ENCODE data around the gene PLA2G4E. TPM values are rescaled to one million over a fixed set of nuclear protein-coding genes. Genes with fewer than 3 reads are reported as not detected.

The PLA2G4E gene
- total RNA-seq, 2 donors from 2014 or later = 0.11 TPM; not detected in 1

DNA sequence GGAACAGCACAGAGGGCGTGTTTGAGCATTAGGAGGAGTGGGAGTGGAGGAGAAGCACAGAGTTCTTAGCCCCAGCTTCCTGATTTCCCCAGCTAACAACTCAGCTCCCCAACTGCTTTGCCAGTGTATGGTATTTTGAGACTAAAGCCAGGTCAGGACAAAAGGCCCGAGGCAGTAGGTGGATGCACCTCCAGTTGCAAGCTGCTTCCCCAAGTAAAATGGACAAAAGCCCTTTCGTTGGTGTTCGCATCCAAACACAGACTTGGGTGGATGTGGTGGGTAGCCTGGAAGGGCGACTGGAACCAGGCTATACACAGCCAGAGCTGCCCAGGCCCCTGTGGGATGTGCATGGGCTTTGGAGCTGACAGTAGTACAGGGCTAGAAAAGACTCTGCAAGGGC is 36.2 kb downstream of the PLA2G4E start:
- Histone ChIP-seq H3K27ac (no peak overlapping the region), H3K36me3 (no peaks in the 10 kb centered on the region), H3K9me3 (no peaks in the 10 kb centered on the region), H3K4me3 (no peak overlapping the region), H3K27me3 (no peaks in the 10 kb centered on the region), H3K4me1 (peaks cover 0 to 27% of the 10 kb centered on the region in 2 donors)
- TF ChIP-seq, protein P1, sequence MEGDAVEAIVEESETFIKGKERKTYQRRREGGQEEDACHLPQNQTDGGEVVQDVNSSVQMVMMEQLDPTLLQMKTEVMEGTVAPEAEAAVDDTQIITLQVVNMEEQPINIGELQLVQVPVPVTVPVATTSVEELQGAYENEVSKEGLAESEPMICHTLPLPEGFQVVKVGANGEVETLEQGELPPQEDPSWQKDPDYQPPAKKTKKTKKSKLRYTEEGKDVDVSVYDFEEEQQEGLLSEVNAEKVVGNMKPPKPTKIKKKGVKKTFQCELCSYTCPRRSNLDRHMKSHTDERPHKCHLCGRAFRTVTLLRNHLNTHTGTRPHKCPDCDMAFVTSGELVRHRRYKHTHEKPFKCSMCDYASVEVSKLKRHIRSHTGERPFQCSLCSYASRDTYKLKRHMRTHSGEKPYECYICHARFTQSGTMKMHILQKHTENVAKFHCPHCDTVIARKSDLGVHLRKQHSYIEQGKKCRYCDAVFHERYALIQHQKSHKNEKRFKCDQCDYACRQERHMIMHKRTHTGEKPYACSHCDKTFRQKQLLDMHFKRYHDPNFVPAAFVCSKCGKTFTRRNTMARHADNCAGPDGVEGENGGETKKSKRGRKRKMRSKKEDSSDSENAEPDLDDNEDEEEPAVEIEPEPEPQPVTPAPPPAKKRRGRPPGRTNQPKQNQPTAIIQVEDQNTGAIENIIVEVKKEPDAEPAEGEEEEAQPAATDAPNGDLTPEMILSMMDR (IDR thresholded peaks at IDR 0.05) = no peak
- DNase-seq (ENCODE audit: low spot score) = no peak

DNA sequence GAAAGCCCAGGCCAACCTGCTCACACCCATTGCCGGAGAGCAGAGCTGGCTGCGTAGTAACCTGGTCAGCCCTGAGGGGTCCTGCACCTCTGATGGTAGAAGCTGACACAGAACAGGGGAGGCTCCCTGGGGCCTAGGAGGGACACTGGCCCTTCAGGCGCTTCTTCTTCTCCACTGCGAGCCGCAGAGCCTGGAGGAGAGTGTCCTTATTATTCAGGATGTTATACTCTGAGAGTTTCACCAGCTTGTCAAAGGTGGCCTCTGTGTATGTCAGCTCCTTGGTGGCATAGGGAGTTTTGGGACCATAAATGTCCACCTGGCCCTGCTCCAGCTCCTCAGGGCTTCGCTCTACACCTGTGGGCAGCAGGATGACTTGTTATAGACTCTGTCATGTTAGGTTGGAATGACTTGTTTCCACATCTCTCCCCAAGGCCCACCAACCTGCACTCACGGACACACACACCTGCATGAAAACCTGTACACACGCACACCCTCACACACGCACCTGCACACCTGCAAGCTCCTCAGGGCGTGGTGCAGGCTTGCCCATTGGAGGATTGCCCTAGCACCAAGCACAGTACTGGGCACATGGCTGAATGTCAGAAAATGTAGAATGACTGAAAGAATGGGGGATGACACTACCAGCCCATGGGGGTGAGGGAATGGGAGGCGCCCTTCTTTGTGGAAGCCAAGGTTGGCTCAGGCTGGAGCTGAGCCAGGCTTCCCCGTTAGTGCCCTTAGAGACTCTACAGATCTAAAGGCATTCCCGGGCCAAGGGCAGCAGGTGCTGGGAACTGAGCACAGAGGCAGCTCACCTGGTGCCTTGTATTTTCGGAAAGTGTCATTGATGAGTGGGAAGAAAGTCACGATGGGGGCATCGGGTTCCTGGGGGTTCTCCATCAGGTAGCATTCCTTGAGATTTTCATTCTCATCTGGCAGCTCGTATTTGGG is 36.9 kb downstream of the PLA2G4E start:
- peaks cover 0 to 24% of the 10 kb centered on the region in 2 donors for H3K4me1 ChIP-seq
- TF ChIP-seq, protein P1 (IDR thresholded peaks at IDR 0.05) = no peak

DNA sequence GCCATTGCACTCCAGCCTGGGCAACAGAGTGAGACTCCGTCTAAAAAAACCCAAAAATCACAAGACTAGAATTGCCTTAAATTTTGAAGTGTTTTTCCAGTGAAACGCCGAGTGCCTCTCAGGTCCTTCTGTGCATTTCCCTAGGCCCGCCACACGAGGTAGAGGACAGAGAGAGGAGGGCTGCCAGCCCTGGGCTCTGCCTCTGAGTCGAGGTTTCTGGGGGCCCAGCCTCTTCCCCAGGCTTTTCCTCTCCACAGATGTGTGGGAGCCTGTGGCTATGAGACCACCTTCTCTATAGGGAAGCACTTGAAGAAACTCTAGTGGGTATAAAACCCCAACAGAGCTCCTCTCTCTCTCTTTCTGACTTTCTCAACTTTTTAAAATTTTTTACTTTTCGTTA is 37.6 kb downstream of the PLA2G4E start:
- no peaks in the 10 kb centered on the region for H3K27me3 ChIP-seq
- H3K27ac ChIP-seq = no peak overlapping the region
- DNase-seq (ENCODE audit: low spot score) = no peak
- no peak overlapping the region for H3K4me3 ChIP-seq
- no peaks in the 10 kb centered on the region for H3K9me3 ChIP-seq
- TF ChIP-seq, protein P1 (IDR thresholded peaks at IDR 0.05) = no peak
- peaks cover 0 to 24% of the 10 kb centered on the region in 2 donors for H3K4me1 ChIP-seq
- no peaks in the 10 kb centered on the region for H3K36me3 ChIP-seq

More for the DNA sequence above, 36.9 kb downstream of the PLA2G4E start:
- H3K9me3 ChIP-seq = no peaks in the 10 kb centered on the region
- no peak overlapping the region for H3K27ac ChIP-seq
- DNase-seq (ENCODE audit: low spot score) = no peak
- H3K27me3 ChIP-seq = no peaks in the 10 kb centered on the region
- H3K4me3 ChIP-seq = no peak overlapping the region
- H3K36me3 ChIP-seq = no peaks in the 10 kb centered on the region

DNA sequence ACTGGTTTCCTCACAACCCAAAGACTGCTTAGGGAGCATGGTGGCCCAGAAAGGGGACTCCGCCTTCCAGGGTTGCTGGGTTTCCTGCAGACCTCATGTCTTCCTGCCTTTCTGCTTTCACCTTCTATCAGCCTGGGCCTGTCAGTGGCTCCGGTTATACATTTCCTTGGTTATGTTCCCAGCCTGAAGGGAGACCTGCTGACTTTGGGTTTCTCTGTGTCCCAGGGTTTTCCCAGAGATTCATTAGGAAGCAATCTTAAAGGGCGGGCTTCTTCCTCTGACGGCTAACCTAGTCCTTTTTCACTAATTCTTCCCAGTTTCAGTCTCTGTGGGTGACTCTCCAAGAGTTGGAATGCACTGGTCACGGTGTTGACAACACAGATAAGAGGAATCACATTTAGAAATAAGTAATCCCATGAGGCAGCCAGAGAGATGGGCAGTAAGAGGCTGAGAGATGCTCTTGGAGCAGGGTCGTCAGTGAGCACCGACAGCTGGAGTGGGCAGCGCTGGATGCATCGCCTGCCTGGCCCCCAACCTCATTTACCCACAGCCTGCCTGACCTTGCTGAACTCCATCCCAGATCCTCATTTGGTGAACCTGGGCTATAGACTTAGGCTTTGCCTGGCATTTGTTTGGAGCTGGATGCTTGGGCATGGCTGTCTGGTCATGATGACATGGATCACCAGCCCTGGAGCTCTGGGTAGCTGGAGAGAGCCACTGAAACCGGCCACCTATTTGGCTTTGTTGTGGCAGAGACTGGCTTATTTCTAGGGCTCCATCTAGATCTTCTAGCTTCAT is 38.5 kb downstream of the PLA2G4E start:
- no peak overlapping the region for H3K4me3 ChIP-seq
- no peak for DNase-seq (ENCODE audit: low spot score)
- TF ChIP-seq, protein P1 (IDR thresholded peaks at IDR 0.05) = no peak

DNA sequence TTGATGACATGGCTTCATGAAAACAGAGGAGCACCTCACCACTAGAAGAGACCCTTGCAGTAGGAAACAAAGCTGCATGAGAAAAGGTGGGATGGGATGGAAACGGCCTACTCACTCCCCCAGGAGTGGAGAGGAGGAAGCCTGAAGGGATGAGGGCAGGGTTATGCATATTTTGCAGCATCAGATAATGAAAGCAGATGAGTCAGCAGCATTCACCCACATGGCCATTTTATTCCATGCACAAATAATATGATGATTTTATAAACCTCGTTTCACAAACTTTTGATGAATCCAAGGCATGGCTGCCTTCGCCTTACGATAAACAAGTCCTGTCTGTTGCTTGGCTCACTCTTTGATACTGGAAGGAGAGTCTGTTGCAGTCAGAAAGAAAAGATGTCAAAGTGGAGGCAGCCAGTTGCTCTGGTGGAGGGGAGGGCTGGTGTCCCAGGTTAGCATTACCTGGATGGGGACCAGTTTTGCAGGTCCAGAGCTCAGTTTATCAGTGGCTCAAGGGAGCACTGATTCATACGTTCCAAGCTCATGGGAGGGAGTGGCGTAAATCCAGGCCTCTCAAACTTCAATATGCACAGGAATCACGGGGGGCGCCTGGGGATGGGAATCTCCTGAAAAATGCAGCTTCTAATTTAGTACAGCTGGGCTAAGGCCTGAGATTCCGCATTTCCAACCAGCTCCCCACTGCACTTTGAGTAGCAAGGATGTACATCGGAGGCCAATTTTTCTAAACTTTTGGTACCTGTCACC is 39.3 kb downstream of the PLA2G4E start:
- no peaks in the 10 kb centered on the region for H3K36me3 ChIP-seq
- no peak for DNase-seq (ENCODE audit: low spot score)

More for the DNA sequence above, 38.5 kb downstream of the PLA2G4E start:
- peaks cover 0 to 24% of the 10 kb centered on the region in 2 donors for H3K4me1 ChIP-seq
- no peaks in the 10 kb centered on the region for H3K36me3 ChIP-seq
- H3K27me3 ChIP-seq = no peaks in the 10 kb centered on the region
- H3K27ac ChIP-seq = no peak overlapping the region
- no peaks in the 10 kb centered on the region for H3K9me3 ChIP-seq

More for the DNA sequence above, 39.3 kb downstream of the PLA2G4E start:
- Histone ChIP-seq H3K27ac (no peak overlapping the region), H3K27me3 (no peaks in the 10 kb centered on the region), H3K9me3 (no peaks in the 10 kb centered on the region), H3K4me1 (peaks cover 0 to 24% of the 10 kb centered on the region in 2 donors), H3K4me3 (no peak overlapping the region)
- TF ChIP-seq, protein P1 (IDR thresholded peaks at IDR 0.05) = no peak

Data from right atrium auricular region (tissue), 2 donors.